AG09309 (cell line): ENCODE measurements around the gene KRT2.
"Not testable (repeated sequence)": the region's sequence is repeated elsewhere in the genome, so short reads cannot be mapped to it uniquely, and the experiment has no call there.

Experiments used
- DNase-seq: peaks from one replicate; pipeline ENCODE4 v3.0.0-alpha.2; 2010; ENCODE audit warnings: low read depth
- H3K4me3 ChIP-seq: 2 replicates; pipeline ENCODE4 v1.5.1; 2011; ENCODE audit warnings: mild to moderate bottlenecking, low read depth, low read length, moderate library complexity; ENCODE audit not compliant: control insufficient read depth
- CTCF ChIP-seq: IDR thresholded peaks from 2 replicates; pipeline ENCODE4 v1.5.1; 2011; ENCODE audit warnings: mild to moderate bottlenecking, low read depth, low read length, inconsistent platforms; ENCODE audit not compliant: insufficient read depth, control insufficient read depth; ENCODE audit errors: missing control alignments

Gene KRT2

GRCh38 chr12:52673713-52674432 is 21.9 kb upstream of the KRT2 start:
- no peak for TF ChIP-seq CTCF
- no peak overlapping the region for H3K4me3 ChIP-seq
- no peak for DNase-seq

- no peak overlapping the region for H3K4me3 ChIP-seq
- no peak for DNase-seq
- TF ChIP-seq CTCF, result no peak
Measured at GRCh38 chr12:52673217-52673616, 21.2 kb upstream of the KRT2 start.

GRCh38 chr12:52672321-52672933 is 20.4 kb upstream of the KRT2 start:
- no peak overlapping the region for H3K4me3 ChIP-seq
- no peak for TF ChIP-seq CTCF
- no peak for DNase-seq

- no peak for DNase-seq
- no peak overlapping the region for H3K4me3 ChIP-seq
- no peak for TF ChIP-seq CTCF
Measured at GRCh38 chr12:52670961-52671360, 18.9 kb upstream of the KRT2 start.

- H3K4me3 ChIP-seq, result no peak overlapping the region
- TF ChIP-seq CTCF, result no peak
- no peak for DNase-seq
Measured at GRCh38 chr12:52670506-52670905, 18.5 kb upstream of the KRT2 start.

GRCh38 chr12:52669941-52670340 is 17.9 kb upstream of the KRT2 start:
- H3K4me3 ChIP-seq, DNase-seq: not testable (repeated sequence)

- TF ChIP-seq CTCF, result no peak
- H3K4me3 ChIP-seq, result no peak overlapping the region
- DNase-seq, result no peak
Measured at GRCh38 chr12:52669426-52669825, 17.4 kb upstream of the KRT2 start.
